GM18909 (cell line): ENCODE results near the gene DGKZ.

Source experiments
- ATAC-seq: cut with Tn5 transposase; IDR thresholded peaks from one replicate; pipeline ENCODE4 v1.9.1; 2021; ENCODE audit warnings: mild to moderate bottlenecking; ENCODE audit not compliant: unreplicated experiment, poor library complexity

Gene DGKZ

GRCh38 chr11:46342239-46342638 lies 5.0 kb upstream of the DGKZ start:
- ATAC-seq, result no peak

- ATAC-seq, result no peak
These were observed 3.7 kb upstream of the DGKZ start for GRCh38 chr11:46343520-46343919.

- no peak for ATAC-seq
These were observed 2.1 kb upstream of the DGKZ start for GRCh38 chr11:46345131-46345597.

DNA sequence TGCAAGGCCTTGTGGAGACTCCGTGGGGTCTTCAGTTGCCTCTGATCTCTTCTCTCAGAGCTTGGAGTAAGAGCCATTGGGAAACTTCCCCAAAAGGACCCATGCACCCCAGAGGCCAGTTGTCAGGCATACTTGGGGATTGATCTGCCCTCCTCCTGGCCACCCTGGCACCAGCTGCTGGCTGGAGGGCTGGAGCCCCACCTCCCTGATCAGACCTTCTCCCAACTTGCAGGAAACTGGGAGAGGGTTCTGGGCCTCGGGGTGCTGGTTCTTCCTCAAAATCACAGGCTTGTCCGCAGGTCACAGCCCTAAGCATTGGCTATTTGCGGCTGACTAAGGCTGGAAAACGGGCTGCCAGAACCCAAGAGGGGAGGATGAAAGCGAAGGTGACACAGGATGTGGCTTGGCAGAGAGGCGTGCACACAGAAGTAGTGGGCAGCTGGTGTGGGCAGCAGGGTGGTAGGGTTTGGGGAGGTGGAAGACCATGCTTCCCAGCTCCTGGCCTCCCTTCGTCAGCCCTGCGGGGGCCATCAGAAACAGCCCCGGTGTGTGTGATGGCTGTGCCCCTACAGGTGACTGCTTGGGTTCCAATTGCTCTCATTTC lies 1.3 kb upstream of the DGKZ start:
- no peak for ATAC-seq

GRCh38 chr11:46347637-46348311 lies 511 bp downstream of the DGKZ start:
- ATAC-seq, result no peak

DNA sequence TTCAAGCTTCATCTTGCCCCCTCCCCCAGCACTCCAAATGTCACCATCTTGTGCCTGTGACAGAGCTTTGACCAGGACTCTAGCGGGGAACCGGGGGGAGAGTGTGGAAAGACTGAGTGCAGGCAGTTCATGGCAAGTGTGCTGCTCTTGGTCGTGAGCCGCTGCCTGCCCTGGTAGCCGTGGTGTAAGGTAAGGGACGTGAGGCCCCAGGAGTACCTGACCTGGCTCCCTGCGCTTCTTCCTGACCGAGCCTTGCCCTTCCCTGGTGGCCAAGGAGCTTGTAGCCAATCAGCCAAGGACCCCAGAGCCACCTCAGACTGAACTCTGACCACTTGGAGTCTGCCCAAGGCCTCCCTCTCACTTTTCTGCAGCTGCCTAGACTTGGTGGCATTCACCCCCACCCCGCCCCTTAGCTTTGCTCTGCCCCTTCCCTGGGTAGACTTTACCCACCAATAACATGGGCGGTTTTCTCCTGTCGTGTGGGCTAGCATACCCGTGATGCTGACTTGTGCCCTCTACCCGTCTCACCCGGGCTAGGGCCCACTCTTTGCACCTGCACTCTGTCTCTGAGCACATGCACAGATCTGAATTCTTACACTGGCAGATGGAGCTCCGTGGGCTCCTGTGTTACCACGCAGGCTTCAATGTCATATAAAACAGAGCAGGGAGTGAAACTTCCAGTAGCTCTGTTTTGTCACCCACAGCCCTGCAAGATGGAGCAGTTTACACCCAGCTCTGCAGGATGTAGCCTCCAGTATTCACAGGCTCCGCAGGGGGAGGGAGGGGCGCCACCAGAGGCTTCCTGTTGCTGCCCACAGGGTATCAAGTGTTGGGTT lies 1.5 kb downstream of the DGKZ start:
- ATAC-seq, result no peak

DNA sequence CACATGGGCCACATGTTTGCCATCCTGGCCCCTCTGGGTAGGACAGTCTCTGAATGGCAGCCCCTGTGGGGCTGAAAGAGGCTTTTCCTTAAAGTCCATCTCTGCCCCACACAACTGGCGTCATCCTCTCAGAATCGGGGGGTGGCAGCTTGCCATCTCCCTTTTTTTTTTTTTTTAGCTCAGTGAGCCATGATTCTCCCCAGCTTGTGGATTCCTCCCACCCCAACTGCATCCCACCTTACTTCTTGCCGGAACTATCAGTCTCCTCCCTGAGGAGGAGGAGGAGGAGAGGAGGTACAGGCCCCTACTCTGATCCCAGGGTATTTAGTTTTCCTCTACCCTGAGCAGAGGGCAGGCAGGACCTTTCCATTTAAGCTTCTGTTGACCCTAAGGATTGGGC lies 3.4 kb downstream of the DGKZ start:
- no peak for ATAC-seq

GRCh38 chr11:46351148-46351547 lies 3.9 kb downstream of the DGKZ start:
- ATAC-seq, result no peak

- ATAC-seq, result no peak
These were observed 4.3 kb downstream of the DGKZ start for GRCh38 chr11:46351606-46352005.

- ATAC-seq, result no peak
These were observed 5.0 kb downstream of the DGKZ start for GRCh38 chr11:46352063-46352841.

- ATAC-seq, result no peak
These were observed 6.4 kb downstream of the DGKZ start for GRCh38 chr11:46353698-46354097.

DNA sequence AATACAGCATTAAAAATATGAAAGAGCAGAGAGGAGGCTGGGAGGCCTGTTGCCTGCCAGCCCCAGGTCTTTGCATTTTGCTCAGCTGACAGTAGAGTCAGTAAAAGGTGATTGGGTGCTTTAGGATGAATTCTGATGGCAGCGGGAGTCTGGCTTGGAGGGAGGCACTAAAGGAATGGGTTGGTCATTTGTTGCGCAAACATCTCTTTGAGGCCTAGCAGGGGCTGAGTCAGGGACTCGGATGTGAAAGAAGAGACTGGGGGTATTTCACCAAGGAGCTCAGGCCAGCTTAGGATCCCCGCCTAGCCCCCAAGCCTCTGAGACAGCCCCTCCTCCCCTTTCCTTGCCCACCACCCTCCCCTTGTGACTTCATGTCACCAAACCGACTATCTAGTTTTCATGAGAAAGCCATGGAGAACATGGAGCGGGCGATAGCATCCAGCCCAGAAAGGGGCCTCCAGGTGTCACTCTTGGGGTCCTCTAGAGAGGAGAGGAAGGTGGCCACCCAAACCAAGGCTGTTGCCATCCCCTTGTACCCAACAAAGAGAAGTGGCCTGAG lies 9.7 kb downstream of the DGKZ start:
- ATAC-seq, result no peak

GRCh38 chr11:46357483-46357936 lies 10.2 kb downstream of the DGKZ start:
- no peak for ATAC-seq

DNA sequence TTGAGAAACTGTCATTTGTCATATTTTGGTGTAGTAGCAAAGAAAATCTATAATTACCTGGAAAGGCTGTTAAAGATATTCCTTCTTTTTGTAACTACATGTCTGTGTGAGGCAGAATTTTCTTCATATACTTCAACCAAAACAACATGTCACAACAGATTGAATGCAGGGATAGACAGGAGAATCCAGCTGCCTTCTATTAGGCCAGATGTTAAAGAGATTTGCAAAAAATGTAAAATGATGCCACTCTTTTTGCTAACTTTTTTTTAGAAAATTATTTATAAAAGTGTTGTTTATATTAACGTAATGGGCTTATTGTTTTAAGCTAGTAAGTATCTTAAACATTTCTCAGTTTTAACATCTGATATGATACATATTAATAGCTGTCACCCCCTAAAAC lies 12.7 kb downstream of the DGKZ start:
- no peak for ATAC-seq

GRCh38 chr11:46360878-46361277 lies 13.6 kb downstream of the DGKZ start:
- ATAC-seq, result peak; percentile 29

GRCh38 chr11:46361283-46362155 lies 14.3 kb downstream of the DGKZ start:
- peak; percentile 90 for ATAC-seq

DNA sequence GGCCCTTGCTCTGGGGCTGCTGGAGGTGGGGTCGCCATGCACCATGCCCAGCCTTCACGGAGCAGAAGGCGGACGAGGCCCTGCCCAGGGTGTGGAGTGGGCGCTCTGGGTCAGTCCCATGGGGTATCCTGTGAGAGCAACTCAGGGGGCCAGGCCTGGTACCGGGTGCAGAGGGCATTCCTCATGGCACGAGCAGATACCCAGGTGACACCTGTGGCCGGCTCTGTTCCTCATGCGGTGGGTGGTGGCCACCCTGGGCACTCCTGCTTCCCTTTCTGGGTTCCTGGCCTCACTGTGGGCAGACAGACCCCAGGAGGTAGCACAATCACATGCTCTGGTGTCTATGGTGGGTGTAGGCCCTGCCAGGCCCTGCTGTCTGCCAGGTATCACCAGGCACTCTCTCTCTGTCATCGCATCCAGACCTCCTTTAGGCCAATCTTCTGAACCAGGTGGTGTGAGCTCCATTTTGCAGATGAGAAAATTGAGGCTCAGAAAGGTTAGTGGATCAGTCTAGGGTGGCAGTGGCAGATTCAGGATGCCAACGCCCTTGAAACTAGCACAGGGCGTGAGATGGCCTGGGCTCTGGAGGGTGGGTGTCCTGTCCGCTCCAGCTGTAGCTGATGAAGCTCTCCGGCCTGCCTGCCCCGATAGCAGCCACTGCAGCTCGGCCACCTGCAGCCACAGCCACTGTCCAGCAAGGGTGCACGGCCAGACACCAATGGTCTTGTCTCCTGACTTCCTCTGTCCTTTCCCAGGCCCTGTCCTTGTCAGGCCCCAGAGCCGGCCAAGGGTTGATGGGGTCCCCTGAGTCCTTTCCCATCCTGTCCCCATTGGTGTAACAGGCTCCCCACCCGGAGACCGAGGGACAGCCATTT lies 15.1 kb downstream of the DGKZ start:
- ATAC-seq, result peak; percentile 5

DNA sequence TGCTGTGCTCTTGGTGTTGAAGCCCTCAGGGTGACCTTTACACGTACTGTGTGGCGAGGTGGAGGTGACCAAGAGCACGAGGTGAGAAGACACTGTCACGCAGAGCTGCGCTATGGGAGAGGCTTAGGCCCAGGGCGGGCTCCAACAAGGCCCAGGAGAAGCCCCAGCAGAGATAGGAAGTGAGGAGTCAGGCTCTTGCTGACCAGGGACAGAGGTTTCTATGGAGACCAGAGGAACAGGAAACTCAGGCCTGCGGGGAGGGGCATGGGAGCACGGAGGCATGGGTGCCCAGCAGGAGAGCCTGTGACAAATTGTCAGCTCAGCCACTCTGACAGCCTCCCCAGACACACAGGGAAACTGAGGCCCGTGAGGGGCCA lies 15.8 kb downstream of the DGKZ start:
- no peak for ATAC-seq
